T47D (cell line): Measurements from ENCODE around the gene CARMIL3.
A peak's percentile ranks its signal among the peaks of the same experiment; 100 is the strongest.

ENCODE experiments used
- DNase-seq, 2 experiments: peaks; one replicate each; pipeline versions ENCODE4 v3.0.0 to v3.0.0-alpha.2; 2011 to 2012; ENCODE audit warnings: low read depth in 1 of 2, low spot score in 1 of 2
- JUND ChIP-seq: IDR thresholded peaks from 2 replicates; pipeline ENCODE4 v1.6.1; 2012; ENCODE audit warnings: low read depth
- in situ Hi-C: cut with HindIII; loops from 2 replicates; pipeline ENCODE4 v1.10.0; 2016; ENCODE audit warnings: low sequenced_read_pairs, low pct_unique_long_range_greater_than_20kb

Gene CARMIL3

DNA sequence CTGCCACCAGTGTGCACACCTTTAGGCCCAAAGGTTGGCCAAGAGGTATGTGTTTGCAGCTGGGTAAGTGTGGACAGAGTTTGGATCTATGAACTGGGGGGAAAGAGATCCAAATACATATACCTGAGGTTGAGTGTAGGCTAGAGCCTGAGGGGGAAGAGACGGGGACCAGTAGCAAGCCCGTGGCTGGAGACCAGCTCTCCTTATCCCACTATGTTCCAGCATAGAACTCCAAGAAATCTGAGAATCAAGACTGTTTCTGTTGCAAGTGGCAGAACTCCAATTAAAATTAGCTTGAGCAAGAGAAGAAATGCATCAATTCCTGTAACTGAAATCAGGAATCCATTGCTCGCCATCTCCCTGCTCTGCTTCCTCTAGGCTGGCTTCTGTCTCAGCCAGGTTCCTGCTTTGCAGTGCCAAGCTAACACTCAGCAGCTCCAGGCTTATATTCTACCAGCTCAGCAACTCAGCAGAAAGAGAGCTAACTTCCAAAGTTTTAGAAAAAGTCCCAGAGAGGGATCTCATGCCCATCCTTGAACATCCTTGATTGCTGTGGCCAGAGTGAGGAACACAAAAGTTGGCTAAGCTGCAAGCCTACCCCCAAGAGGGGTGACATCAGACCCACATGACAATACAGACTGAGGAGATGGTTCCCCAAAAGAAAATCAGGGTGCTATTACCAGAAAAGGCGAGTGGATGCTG lies 40.8 kb downstream of the CARMIL3 start:
- no peak for TF ChIP-seq JUND
- no peak for DNase-seq
- in situ Hi-C loops = no loop called here

DNA sequence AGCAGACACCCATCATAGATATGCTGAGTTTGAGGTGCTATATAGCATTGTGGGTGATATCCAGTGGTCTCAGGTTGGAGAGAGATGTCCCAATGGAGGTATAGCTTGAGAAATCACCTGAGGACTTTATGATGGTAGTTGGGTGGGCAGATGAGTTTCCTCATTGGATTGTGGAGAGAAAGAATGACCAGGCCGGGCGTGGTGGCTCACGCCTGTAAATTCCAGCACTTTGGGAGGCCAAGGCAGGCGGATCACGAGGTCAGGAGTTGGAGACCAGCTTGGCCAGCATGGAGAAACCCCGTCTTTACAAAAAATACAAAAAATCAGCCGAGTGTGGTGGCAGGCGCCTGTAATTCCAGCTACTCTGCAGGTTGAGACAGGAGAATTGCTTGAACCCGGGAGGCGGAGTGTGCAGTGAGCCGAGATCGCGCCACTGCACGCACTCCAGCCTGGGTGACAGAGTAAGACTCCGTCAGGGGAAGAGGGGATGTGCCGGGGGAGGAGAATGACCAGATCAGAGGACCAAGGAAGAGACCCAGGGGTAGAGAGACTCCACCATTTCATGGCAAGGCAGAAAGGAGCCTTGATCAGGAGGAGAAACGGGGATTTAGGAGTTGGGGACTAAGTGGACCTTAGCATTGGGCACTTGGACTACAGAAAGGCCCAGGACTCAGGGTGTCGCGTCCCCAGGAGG lies 41.5 kb downstream of the CARMIL3 start:
- no peak for TF ChIP-seq JUND

DNA sequence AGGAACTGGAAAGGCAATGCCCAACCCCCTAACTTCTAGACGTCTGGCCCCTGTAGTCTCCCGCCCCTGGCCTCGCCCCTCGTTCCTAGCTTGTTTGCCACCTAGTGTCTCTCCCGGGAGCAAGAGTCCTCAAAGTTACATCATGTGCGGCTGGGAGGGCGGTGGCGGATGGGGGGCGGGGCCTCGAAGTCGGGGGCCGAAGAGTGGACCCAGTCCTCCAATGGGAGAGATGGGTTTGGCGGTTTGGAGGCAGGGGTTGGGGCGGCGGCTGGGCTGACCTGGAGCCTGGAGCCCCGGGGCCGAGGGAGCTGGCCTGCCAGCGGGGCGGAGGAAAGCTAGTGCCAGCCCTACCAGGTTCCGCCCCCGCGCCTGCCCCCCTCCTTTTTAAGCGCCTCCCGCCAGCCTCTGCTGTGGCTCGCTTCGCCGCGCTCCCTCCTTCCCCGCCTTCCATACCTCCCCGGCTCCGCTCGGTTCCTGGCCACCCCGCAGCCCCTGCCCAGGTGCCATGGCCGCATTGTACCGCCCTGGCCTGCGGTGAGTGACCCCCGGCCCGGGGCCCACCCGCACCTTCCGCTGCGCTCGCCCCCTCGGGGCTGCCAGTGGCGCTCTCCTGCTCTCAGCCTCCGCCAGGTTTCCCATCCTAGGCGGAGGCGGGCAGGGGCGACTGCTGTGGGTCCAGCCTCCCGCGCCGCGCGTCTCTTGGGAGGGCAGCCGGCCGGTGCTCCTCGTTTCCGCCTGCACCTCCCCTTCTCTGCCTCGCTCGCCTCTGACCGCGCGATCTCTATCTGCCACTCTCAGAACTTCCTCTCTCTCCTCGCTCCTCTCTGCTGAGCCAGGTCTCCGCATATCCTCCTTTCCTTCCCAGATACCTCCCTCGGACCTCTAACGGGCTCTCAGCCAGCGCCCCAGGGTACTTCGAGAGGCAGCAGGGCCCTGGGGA lies 42.4 kb downstream of the CARMIL3 start, which contains the start of gene PCK2:
Gene PCK2 (plus strand): TSS at position 411 of the 940 bp plus-strand sequence. CDS start 95 bp downstream, at position 506.
- DNase-seq = peak; percentile 87 to 94
- in situ Hi-C loops = no loop called here
- no peak for TF ChIP-seq JUND

More for the DNA sequence above, 41.5 kb downstream of the CARMIL3 start:
- in situ Hi-C loops = no loop called here
- DNase-seq = no peak

DNA sequence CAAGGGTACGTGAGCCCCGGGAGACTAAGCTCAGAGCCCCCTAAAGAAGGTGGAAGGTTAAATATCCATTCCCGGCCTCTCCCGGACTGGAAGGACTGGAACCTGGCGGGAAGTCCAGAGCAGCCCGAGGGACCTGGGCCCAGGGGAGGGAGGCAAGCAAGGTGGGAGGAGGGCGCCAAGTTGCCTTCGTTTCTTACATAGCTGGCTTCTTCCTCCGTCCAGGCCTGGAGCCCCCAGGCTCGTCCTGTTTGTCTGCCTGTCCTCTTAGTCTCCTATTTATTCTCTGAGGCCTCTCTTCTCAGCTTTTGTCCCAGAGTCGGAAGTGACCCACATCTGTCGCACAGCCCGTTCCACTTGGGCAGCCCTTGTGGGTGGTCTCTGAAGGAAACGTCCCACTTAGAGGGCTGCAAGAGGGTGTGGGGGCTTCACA lies 43.0 kb downstream of the CARMIL3 start:
- in situ Hi-C loops = no loop called here
- no peak for DNase-seq
- no peak for TF ChIP-seq JUND

DNA sequence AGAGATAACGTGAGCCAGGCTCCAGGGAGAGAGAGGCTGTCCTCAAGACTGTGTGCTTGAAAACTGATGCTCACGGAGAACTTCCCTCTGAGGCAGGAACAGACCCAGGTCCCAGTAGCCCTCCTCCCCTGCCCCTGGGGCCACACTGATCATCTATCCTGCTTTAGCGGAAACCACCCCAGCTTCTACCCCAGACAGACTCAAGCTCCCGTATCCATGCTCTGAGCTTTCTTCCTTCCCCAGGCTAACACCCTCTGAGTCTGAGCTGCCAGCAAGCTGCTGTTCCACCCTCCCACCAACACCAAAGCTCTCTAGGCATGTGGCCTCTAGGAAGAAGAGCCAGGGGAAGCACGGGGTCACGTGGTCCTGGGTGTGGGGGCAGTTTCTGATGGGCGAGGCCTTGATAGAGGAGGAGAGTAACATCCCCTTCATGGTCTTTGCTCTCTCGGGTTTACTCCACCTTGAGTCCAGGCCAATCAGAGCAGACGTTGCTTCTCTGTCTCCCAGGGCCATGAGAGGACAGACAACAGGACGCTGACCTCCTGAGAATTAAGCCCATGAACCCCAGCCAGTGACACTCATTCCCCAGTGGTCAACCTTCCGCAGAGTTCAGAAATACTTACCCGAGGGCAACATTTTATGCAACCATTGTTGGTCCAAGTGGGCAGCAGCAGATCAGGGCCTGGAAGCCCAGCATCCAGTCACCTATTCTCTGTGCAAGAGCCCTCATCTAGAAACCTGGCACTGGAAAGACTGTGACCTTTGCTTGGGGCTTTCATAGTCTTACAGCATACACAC lies 43.7 kb downstream of the CARMIL3 start:
- TF ChIP-seq JUND = no peak
- peak in 1 of 2 experiments; percentile 26 for DNase-seq
- in situ Hi-C loops = no loop called here

DNA sequence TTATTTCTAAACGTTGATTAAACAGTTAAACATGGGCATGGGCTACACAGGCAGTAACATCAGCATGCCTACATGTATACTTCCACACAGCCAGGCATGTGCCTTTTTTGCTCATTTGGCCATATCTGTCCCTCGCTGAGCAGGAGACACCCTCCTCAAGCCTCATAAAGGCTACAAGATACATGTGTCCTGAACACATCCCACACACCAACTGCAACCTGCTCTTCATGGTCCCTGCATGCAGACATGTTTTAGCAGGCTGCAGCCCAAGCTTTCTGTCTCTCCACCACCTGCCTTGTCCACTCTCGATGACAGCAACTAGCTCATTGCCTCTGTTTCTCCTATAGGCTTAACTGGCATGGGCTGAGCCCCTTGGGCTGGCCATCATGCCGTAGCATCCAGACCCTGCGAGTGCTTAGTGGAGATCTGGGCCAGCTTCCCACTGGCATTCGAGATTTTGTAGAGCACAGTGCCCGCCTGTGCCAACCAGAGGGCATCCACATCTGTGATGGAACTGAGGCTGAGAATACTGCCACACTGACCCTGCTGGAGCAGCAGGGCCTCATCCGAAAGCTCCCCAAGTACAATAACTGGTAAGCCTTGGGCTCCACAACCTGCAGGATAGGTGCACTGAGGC lies 44.9 kb downstream of the CARMIL3 start:
- in situ Hi-C loops = no loop called here
- no peak for TF ChIP-seq JUND
- DNase-seq = no peak

DNA sequence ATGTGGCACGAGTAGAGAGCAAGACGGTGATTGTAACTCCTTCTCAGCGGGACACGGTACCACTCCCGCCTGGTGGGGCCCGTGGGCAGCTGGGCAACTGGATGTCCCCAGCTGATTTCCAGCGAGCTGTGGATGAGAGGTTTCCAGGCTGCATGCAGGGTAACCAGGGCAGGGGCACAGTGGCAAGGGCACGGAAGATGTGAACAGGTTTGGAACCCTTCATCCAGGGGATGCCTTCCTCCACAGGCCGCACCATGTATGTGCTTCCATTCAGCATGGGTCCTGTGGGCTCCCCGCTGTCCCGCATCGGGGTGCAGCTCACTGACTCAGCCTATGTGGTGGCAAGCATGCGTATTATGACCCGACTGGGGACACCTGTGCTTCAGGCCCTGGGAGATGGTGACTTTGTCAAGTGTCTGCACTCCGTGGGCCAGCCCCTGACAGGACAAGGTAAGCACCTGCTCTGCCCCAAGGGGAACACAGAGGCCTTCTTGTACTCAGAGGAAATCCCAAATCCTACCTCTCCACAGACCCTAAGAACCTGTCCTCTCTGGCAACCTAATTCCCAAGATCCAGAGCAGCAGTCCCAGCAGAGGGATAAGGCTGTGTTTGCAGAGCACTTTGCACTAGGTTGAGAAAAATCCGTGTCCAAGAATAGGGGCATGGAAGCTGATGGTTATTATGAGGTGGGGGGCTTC lies 46.6 kb downstream of the CARMIL3 start:
- TF ChIP-seq JUND = no peak
- in situ Hi-C loops = no loop called here
- DNase-seq = no peak

DNA sequence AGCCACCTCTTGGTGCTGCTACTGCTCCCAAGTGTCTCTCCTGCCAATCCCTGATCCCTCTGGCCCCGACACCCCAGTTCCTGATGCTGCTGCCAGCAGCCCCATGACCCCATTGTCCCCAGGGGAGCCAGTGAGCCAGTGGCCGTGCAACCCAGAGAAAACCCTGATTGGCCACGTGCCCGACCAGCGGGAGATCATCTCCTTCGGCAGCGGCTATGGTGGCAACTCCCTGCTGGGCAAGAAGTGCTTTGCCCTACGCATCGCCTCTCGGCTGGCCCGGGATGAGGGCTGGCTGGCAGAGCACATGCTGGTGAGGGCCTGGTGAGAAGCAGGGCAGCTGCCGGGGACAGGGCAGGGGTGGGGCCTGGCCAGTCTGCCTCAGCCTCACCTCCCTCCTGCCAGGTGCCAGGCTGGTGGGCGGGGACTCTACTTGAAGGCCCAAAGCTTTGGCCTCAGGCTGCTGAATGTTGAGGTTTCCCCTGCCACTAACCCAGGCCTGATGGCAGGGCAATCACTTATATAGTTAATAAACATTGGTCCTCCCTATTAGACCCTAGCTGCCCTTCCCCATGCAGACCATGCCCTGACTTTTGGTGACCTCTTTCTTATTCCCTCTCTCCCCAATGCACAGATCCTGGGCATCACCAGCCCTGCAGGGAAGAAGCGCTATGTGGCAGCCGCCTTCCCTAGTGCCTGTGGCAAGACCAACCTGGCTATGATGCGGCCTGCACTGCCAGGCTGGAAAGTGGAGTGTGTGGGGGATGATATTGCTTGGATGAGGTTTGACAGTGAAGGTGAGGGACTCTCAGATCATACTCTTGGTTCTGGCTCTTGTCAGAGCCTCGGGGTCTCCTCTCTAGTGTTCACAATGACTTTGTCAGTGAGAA lies 47.4 kb downstream of the CARMIL3 start:
- DNase-seq = no peak
- in situ Hi-C loops = no loop called here
- TF ChIP-seq JUND = no peak

DNA sequence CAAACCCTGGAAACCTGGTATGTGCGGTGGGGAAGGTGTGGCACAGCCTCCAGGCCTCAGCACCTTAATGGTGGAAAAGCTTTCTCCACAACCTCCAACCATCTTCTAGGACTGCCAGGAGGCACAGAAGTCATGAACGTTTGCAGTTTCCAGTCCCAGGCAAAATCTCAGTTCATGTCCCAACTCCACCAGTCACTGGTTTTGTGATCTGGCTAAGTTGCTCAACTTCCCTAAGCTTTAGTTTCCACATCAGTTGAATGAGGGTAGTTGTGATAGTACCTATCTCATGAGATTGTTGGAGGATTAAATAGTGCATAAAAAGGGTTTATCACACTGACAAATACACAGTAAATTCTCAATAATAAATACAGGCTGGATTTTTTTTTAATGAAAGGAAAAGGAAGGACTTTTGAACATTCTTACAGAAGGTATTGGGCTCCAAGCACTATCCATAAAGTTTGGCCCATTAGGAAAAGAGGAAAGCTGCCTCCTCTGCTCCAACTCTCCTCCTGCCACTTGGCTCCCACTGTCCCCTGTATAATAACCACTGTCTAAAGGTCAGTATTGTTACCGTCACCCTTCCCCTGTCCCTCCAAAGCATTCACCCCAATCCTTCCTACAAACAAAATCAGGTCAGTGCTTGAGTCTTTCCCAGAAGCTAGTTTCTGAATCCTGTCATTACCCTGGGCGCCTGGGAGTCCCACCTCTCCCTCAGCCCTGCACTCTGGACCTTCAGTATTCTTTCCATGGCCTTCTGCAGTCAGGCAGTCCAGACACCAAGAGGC lies 48.6 kb downstream of the CARMIL3 start:
- no peak for DNase-seq
- in situ Hi-C loops = no loop called here

More for the DNA sequence above, 48.6 kb downstream of the CARMIL3 start:
- no peak for TF ChIP-seq JUND
